Inflammatory macrophage treated with lipopolysaccharide for 1 hour (primary cell): Measurements from ENCODE around the gene TAS1R3.
A peak's percentile ranks its signal among the peaks of the same experiment; 100 is the strongest.

ENCODE experiments used
- DNase-seq, 2 donors: peaks; one replicate each; pipeline ENCODE4 v3.0.0-alpha.2; 2020 to 2022

Gene TAS1R3

DNA sequence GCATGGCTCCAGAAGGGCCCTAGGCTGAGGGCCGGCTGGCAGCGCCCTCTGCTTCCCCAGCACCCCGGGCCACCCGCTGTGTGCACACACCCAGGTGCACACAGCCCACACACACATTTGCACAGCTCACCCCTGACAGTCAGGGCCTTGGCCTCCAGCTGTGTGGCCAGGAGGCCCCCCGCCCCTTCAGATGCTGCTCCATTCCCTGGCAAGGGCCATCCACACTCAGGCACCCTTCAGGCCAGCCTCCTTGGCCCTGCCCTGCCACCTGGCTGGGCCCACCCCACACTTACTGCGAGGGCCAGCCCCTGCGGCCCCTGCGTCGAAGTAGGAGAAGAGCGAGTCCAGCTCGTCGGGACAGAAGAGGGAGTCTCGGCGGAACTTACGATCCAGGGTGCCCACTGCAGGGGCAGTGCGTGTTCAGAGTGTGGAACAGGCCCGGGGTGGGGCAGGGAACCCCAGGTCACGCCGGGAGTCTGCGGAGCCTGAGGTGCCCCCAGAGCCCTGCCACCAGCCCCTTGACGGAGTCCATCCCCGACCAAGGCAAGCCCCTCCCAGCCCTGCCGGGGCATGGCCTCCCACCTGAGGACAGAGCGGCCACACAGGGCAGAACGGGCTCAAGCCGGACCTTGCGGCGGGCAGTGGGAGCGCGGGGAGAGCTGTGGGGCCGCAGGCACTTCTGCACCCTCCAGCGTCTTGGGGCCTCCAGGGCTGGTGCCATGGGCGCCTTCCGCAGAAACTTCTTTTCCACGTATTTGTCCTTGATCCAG, 35.7 kb upstream of the TAS1R3 start:
- no peak for DNase-seq

DNA sequence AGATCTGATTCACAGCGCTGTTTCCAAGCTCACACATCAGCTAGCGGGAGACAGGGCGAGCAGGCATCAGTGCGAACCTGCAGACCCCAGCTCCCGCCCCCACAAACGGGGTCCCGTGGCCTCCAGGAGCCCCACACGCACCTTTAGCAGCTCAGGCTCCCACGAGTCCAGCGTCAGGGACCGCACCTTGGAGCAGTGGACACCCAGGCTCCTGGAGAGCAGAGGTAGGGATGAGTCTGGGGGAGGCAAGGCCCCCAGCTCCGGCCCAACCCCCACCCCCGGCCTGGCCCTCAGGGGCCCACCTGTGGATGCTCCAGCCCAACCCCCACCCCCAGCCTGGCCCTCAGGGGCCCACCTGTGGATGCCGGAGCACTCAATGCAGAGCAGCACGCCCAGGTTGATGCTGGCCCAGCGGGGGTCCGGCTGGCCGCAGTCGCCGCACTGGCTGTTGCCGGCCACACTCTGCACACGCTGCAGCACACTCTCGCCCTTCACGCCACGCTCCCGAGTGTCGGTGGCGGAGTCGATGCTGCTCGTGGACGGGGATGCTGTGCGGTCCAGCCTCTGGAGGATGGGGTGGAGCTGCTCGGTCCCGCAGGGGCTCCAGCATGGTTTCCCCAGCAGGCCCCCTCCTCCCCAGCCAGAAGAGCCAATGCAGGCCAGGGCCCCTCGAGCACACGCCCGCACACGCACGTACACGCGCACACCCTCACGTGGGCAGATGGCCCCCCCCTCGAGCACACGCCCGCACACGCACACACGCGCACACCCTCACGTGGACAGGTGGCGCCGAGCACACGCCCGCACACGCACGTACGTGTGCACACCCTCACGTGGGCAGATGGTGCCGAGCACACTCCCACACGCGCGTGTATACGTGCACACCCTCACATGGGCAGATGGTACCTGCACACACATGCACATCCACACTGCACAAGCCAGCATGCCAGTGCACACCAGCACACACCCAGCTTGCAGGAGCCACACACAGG, 34.7 kb upstream of the TAS1R3 start:
- DNase-seq, result no peak

GRCh38 chr1:1297802-1298424, 33.2 kb upstream of the TAS1R3 start:
- no peak for DNase-seq

DNA sequence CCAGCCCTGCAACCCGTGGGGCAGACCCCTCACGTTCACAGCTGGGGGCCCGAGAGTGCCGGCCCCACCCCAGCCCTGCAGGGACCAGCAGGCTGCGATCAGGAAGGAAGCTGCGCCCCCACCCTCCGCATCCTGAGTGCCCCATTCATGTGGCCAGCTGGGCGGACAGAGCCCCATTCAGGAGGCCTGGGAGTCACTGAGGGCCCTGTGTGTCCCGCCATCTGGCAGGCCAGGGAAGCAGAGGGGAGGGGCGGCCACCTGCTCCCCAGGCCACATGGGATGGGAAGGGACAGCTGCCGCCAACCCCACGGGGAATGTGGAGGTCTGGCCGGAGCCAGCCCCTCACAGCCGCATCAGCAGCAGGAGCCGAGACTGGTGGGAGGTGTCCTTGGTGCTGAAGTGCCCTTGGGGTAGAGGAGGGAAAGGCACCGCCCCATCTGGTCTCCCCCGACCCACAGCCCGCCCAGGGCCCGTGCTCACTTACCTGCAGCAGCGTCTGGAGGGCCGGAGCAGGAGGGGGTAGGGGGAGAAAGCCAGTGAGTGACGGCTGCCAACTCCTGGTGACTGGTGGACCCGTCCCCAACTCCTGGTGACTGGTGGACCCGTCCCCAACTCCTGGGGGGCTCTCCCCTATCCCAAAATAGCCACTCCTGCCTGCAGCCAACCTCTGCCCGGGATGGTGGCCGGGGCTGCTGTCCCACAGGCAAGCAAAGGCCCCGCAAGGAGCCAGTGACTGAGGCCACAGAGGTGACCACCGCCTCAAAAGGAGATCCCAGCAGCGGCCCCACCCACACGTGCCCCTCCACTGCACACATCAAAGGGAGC, 32.0 kb upstream of the TAS1R3 start:
- DNase-seq, result no peak

GRCh38 chr1:1299686-1300351, 31.3 kb upstream of the TAS1R3 start:
- DNase-seq, result no peak

- DNase-seq, result no peak
Measured at GRCh38 chr1:1300352-1300739, 30.7 kb upstream of the TAS1R3 start.

- DNase-seq, result no peak
Measured at GRCh38 chr1:1302006-1302430, 29.1 kb upstream of the TAS1R3 start.

DNA sequence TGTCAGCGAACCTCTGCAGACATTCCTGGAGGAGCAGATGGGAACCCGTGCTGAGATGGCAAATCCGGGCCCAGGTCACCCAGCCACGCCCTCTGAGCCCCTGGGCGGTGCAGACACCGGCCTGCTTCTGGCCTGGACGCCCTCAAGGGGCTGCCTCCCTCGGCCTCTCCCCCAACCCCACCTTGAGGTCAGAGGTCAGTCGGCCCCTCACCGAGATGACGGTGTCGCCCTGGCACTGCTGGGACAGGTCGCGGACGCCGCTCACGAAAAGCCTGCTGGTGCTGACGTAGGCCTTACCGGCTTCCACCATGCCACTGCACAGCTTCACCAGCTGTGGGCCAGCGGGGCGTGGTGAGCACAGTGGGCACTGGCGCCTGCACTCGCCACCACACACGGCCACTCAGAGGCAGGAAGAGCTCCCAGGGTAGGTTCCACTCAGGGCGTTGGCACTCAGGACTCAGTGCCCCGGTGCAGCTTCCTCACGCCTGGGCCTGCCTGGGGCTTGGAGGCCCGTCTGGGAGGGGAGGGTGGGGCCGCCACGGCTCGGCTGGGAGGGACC, 28.1 kb upstream of the TAS1R3 start:
- no peak for DNase-seq

DNA sequence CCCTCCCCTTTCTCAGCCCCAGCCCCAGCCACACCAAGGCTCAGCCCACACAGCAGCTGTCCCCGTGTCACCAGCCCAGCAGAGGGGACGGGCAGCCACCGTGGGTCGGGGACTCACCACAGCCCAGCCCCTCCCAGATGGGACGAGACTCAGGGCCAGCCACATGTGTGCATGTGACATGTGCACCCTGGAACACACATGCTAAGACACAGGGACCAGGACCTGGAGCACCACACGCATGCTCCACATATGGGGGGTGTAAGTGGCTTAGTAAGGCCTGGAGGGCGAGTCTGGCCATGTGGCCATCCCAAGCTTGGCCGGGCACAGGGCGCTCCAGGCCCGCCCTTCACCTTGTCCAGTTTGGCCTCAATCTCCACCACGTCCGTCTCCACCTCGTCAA, 27.3 kb upstream of the TAS1R3 start:
- DNase-seq, result no peak

GRCh38 chr1:1304331-1305299, 26.5 kb upstream of the TAS1R3 start:
- DNase-seq, result peak in 1 of 2 donors; percentile 26

GRCh38 chr1:1305300-1306069, 25.6 kb upstream of the TAS1R3 start:
- DNase-seq, result peak; percentile 16 to 43

DNA sequence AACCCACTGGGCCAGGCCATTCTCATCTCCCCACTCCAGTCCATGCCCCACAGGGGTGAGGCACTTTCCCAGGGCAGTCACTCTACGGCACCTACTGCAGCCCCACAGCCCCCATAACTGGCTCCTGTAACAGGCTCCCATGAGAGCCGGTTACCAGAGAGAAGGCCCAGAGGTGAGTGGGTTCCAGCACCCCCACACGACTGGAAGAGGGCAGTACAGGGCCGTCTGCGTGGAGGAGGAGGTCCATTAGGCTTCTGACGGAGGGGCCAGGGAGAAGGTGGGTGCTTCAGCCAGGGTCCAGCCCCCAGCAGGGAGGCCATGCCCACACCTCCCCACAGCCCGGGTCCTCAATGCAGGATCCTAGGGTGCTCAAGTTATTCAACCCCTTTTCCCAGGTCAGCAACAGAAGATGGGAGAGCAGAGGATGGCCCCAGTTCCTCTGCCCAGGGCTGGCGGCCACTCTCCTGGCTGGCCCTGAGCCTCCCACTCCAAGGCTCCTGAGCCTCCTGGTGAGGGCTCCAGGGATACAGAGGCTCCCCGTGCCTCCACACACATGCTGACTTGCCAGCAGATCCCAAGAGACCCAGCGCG, 24.9 kb upstream of the TAS1R3 start:
- DNase-seq, result no peak

GRCh38 chr1:1306661-1307260, 24.3 kb upstream of the TAS1R3 start:
- no peak for DNase-seq

- peak in 1 of 2 donors; percentile 8 for DNase-seq
Measured at GRCh38 chr1:1307261-1307922, 23.7 kb upstream of the TAS1R3 start.

- peak; percentile 85 to 89 for DNase-seq
Measured at GRCh38 chr1:1307923-1308755, 22.9 kb upstream of the TAS1R3 start, which contains the start of the genes ACAP3 and PUSL1. TSS of gene ACAP3 (minus strand) at chr1:1307930. CDS start at chr1:1307815, 115 bp downstream. TSS of gene PUSL1 (plus strand) at chr1:1308597. CDS start at chr1:1308644, 47 bp downstream.

DNA sequence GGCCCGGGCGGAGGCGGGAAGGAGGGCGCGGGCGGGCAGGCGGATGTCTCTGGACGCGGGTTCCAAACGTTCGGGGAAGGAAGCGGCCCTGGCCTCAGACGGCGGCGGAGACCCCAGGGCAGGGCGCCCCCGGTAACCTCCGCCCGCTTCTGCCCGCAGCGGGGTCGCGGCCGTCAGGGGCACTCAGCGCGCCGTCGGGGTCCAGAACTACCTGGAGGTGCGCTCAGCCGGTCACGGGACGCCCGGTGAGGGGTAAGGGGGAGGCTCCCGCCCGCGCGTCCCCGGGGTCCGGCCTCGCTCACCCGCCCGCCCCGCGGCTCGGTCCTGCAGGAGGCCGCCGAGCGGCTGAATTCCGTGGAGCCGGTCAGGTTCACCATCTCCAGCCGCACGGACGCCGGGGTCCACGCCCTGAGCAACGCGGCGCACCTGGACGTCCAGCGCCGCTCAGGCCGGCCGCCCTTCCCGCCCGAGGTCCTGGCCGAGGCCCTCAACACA, 22.3 kb upstream of the TAS1R3 start:
- DNase-seq, result no peak
